AG10803 (cell line): ENCODE data around the gene AJM1.

Experiments
- DNase-seq: peaks from one replicate; pipeline ENCODE4 v3.0.0; 2010; ENCODE audit warnings: low read depth
- H3K4me3 ChIP-seq: 2 replicates; pipeline ENCODE4 v1.5.1; 2011; ENCODE audit warnings: mild to moderate bottlenecking, low read length, control low read depth
- TF ChIP-seq, protein P1 (sequence below): conservative IDR thresholded peaks from 2 replicates; pipeline ENCODE4 v1.5.1; 2011; ENCODE audit warnings: mild to moderate bottlenecking, low read length, control low read depth, inconsistent platforms

The AJM1 gene

DNA sequence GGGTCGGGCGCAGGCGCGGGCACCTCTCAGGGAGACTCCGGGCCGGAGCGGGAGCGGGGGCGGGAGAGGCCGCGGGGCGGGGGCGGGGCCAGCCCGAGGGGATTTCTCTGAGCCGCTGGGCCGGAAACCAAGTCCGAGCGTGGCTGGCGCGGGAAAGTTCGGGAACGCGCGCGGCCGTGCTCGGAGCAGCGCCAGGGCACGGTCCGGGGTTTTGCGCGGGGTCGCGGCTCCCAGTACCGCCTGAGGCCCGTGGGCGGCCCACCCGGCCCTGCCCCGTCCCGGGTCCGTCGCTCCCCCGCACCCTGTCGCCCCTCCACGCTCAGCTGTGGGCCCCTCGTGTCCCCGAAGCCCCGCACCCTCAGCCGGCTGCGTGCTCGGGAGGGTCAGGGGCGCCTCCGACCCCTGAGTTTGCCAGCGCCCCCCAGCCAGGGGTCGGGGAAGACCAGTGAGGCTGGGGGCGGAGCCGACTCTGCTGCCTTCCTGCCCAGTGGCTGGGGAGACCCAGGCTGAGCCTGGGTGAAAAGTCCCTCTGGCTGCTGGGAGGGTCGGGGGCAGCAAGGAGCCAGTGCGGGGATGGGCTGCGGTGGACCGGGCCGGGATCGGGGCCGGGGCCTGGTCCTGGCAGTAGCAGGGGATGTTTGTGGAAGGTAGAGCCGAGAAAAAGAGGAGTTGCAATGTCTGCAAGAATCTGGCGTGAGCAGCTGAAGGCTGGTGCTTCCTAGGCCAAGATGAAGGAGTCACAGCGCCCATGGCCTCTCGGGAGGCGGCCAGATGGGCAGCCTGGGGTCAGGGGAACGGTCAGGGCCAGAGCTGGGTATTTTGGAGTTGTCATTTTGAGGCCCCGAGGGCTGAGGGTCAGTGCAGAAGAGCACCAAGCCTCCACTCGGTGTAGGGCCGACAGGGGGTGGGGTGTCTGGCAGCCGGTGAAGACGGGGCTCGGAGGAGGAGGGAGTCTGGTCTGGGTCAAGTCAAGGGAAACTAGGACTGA is 44.6 kb downstream of the AJM1 start:
- TF ChIP-seq, protein P1, sequence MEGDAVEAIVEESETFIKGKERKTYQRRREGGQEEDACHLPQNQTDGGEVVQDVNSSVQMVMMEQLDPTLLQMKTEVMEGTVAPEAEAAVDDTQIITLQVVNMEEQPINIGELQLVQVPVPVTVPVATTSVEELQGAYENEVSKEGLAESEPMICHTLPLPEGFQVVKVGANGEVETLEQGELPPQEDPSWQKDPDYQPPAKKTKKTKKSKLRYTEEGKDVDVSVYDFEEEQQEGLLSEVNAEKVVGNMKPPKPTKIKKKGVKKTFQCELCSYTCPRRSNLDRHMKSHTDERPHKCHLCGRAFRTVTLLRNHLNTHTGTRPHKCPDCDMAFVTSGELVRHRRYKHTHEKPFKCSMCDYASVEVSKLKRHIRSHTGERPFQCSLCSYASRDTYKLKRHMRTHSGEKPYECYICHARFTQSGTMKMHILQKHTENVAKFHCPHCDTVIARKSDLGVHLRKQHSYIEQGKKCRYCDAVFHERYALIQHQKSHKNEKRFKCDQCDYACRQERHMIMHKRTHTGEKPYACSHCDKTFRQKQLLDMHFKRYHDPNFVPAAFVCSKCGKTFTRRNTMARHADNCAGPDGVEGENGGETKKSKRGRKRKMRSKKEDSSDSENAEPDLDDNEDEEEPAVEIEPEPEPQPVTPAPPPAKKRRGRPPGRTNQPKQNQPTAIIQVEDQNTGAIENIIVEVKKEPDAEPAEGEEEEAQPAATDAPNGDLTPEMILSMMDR: no peak
- DNase-seq: no peak
- H3K4me3 ChIP-seq: peak overlapping the region; percentile 67

DNA sequence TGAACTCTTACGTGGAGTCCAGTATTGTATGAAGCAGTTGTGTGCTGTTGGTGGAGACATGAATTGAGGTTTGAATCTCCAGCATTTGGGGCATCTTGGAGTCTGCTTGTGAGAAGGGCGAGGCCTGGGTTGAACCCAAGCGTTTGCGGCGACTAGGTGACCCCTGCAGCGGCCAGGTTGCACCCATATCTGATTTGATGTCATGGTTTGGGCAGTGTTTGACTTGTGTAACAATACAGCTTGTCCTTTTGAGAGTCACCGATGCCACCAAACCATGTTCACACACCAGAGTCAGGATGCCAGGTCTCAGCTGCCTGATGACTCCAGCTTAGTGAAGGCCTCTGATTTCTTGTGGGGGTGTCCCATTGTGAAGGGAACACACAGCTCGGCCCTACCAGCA is 46.2 kb downstream of the AJM1 start:
- no peak overlapping the region for H3K4me3 ChIP-seq
- no peak for DNase-seq
- TF ChIP-seq, protein P1: no peak

DNA sequence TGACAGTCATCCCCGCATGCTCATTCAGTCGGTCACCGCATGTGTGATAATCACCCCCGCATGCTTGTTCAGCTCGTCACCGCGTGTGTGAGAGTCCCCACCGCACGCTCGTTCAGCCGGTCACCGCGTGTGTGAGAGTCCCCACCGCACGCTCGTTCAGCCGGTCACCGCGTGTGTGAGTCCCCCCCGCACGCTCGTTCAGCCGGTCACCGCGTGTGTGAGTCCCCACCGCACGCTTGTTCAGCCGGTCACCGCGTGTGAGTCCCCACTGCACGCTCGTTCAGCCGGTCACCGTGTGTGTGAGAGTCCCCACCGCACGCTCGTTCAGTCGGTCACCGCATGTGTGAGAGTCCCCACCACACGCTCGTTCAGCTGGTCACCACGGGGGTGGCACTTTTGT is 47.6 kb downstream of the AJM1 start:
- no peak overlapping the region for H3K4me3 ChIP-seq
- TF ChIP-seq, protein P1: no peak
- DNase-seq: no peak

DNA sequence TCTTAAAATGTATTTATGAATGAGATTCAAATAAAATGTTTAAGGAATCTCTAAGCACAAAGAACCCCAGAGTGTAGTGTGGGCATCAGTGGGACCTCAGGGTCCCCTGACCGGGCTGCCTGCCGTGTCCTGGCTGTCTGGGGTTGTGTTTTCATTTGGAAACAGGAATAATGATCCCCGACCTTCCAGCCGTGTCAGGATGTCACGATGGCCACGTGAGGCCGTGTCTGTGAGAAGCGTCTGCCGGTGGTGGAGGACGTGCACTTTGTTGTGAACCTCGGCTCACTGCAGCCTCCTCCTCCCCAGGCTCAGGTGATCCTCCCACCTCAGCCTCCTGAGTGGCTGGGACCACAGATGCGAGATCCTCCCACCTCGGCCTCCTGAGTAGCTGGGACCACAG is 48.4 kb downstream of the AJM1 start:
- H3K4me3 ChIP-seq: no peak overlapping the region
- TF ChIP-seq, protein P1: no peak
- no peak for DNase-seq
